NCI-H2107 treated with DMSO at 0.1 percent for 48 hours (cell line): ENCODE results near the gene TMEM59L.

Source experiments
- DNase-seq: peaks from one replicate; lab custom pipeline; 2025; ENCODE audit not compliant: unreplicated experiment; lab: John Stamatoyannopoulos, UW

Gene TMEM59L

DNA sequence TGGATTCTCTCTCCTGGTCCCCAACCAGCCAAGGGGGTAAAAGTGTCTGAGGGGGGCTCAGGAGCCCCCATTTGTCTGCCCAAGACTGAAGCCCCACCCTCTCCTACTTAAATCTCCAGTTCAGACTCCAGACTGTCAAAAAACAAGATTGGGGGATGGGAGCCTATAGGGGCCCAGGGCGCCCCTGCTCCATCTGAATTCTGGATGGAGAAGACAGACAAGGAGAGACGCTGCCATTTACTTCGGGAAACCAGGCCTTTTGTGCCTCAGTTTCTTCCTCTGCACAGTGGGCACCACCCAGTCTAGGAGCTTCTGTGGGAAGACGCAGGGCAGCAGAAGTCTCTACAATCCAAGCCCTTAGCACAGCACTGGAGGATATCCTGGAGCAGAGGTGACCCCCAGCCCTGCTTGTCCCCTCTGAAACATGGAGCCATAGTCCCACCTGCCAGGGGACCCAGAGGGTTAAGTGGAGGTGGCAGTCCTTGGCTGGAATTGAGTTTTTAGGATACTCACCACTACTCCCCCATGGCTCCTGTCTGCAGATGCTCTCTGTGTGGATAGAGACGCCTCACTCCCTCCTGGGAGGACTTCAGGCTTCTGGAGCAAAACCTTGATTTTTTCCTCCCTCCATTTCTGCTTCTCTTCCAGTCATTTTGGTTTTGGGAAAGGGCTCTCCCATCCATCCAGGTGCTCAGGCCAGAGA, 4.4 kb upstream of the TMEM59L start:
- DNase-seq = no peak

DNA sequence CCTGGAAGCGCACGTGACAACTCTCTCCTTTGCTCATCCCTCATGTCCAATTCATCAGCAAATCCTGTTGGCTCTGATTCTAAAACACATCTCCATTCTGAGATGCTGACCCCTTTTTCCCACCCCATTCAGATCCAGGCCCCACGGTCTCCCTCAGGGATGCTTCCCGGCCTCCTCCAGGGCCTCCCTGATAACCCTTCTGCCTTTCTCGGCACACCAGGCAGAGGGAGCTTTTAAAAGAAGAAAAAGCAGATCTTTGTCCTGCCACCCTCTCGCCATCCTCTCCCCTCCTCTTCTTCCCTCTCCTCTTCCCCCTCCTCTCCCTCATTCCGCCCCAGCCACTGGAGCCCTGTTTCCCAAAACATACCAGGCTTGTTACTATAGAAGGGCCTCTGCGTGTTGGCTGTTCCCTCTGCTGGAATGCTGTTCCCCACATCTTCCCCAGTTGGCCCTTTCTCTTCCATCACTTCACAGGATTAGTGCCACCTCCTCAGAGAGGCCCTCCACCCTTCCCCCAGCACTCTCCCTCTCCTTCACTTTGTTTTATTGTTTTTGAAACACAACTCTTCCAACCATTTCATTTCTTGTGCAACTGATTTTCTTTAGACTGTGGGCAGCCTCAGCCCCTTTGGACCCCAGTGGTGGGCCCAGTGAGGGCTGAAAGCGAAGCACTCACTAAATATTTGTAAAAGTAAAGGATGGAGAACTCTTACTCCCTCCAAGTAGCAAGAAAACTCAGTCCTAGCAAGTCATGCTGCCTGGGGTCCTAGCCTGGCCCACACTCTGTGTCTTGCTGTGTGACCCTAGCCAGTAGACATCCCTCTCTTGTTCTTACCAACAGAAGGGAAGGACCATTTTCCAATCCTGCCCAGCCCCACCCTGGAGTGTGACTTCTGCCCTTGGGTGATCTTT, 3.6 kb upstream of the TMEM59L start:
- DNase-seq = no peak

- no peak for DNase-seq
Measured at GRCh38 chr19:18609717-18610051, 3.0 kb upstream of the TMEM59L start.

DNA sequence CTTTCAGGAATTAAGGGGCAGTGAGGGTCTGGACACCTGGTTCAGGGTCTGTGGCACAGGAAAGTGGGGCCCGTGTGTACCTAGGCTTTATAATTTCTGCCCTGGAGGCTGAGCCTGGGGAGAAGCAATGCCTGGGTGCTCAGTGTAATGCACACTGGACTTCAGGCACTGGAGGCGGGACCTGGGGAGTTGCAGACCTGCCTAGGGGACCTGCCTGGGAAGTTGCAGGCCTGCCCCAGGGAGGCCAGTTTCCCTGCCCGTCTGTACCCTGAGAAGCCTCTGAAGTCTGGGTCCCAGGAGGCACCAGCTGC, 2.5 kb upstream of the TMEM59L start:
- no peak for DNase-seq

DNA sequence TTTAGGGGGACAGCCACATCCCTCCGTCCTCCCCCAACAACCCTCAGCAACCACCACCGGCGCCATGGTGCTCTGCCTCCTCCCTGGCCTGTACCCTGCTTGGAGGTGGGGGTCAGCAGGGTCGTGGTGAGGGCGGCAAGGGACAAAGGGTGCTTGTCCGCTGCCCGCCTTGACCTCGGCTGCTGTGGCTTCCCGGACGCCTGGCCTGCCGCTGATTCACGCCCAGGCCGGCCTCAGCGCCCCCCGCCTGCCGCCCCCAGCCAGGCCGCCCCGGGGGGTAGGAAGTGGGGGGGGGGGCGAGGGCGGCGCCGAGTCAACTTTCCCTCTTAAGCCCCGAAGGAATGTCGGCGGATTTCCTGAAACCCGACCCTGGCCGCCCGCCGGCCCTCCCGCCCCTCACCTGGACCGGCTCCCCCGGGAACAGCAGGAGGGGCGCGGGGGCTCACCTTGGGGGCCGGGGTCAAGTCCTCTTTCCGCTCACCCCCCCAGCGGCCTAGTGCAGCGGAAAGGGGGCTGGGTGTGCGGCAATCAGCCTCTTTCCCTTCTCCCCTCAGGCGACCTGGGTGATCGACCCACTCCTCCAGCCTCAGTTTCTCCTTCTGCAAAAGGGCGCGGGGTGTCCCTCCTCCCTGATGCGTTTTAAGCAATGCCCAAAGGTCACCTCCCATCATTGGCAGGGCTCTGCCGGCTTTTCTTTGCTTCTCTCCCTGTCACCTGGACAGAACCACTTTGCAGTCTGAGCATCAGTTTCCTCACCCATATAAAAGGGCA, 1.9 kb upstream of the TMEM59L start:
- no peak for DNase-seq

DNA sequence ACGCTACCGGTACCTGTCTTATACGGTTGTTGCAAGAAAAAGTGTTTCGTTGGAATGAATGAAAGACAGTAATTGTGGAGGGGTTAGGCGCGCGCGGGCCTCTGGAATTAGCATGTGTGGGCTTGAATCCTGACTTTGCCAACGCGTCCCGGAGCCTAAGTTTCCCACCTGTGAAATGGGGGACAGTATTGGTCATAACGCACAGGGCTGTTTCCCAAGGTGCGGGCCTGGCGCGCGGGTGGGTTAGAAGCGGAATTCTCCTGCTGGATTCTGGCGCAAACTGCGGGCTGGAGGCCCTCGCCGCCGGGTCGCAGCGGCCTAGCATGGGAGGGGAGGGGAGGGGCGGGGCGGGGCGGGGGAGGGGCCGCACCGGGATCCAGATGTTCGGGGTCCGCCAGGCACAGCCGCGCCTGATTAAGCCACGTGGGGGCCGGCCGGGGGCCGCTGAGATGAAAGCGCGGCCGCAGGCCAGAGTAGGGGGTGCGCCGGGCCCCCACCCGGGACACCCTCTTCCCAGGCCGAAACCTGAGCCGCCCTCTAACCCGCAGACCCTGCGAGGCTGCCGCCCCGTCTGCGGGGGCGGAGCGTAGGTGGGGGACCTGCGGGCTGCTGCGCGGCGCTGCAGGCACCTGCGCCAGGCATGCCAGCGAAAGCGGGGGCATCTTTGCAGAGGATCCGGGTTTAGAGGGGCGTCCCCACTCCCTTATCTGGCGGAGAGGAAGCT, 1.2 kb upstream of the TMEM59L start:
- no peak for DNase-seq

DNA sequence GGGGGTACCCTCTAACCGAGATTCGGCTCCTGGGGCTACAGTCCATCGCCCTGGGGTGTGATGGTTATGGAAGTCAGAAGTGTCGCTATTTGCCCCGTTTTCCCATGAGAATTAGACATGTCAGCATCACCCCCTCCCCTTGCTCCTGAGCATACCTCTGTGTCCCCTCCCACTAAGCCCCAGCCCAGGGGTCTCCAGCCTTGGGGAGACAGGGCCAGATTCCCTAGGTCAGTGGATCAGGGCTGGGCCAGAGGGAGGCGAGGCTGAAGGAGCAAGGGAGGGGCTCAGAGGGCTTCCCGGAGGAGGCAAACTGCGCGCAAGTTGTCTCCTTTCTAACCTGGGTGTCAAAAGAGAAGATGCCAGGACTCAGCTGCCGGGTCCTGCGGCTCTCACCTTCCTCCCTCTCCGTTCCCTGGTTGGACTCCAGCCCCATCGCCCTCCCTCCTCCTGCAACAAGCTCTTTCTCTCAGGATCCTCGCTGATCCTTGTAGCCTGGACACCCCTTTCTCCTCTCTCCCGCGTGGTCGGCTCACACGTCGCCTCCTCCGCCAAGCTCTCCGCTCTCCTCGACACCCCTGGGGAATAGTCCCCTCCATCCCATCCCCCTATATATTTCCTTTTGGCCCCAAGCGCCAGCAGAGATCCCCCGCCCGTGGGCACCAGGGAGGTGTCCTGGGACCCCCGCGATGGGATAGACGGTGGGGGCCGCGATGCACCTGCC, 459 bp upstream of the TMEM59L start:
- no peak for DNase-seq

DNA sequence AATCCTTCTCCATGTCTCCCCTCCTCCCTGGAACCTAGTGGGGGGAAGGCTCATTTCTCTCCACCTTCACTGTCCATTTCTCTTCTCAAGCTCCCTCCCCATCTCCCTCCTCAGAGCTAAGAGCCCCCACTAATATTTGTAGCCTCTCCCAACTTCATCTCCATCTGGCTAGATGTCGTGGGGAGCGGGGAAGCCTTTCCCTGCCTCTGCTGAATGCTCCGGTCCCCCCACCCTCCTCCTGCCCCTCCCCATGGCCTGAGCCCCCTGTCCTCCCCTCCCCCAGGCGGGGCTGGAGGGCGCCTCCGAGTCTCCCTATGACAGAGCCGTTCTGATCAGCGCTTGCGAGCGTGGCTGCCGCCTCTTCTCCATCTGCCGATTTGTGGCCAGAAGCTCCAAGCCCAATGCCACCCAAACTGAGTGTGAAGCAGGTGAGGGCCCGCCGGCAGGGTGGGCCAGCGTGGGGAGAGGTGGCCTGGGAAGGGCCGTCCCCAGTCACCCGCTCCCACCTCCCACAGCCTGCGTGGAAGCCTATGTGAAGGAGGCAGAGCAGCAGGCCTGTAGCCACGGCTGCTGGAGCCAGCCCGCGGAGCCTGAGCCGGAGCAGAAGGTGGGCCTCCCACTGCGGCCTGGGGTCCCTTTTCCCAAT, 1.0 kb downstream of the TMEM59L start:
- no peak for DNase-seq

DNA sequence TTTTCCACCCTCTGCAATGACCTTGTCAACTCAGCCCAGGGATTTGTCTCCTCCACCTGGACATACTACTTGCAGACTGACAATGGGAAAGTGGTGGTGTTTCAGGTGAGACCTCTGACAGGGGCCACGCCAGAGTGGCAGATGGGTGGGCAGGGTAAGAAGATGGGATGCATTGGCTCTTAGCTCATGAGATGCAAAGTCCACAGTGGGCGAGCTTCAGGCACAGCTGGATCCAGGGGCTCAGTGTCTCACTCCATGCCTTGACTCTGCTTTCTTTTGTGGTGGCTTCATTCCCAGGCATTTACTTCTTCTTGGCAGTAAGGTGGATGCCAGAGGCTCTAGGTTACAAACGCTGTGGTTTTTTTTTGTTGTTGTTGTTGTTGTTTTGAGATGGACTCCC, 3.4 kb downstream of the TMEM59L start:
- no peak for DNase-seq

GRCh38 chr19:18617562-18617961, 4.9 kb downstream of the TMEM59L start:
- no peak for DNase-seq

- no peak for DNase-seq
Measured at GRCh38 chr19:18618236-18618635, 5.6 kb downstream of the TMEM59L start.

DNA sequence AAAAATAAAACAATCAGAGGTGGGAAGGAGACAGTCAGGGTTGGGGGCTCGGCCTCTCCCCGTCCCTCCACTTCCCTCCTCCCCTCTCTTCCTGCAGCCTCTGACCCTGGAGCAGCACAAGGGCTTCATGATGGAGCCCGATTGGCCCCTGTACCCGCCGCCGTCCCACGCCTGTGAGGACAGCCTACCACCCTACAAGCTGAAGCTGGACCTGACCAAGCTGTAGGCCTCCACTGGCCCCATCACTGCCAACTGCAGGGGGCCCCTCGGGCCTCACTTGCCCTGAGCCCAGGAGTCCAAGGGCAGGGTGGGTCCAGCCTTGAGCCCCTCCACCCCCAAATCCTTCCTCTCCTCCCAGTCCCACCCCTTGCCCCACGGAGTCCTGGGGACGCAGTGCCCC, 7.6 kb downstream of the TMEM59L start:
- no peak for DNase-seq

DNA sequence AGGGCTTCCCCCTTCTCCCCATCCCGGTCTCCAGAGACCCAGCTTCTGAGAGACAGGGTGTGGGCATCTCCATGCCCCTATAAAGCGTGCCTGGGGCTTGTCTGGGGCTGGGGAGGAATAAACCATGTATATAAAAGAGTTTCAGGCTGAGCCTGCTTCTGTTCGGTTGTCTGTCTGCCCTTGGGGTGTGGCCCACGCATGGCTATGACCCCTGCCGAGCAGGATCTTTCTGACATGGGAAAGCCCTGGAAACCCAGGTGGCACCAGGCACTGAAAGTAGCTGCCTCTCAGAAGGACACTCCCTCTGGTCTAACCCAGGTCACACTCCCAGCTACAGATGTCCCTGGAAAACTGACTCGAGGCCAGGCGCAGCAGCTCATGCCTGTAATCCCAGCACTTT, 8.2 kb downstream of the TMEM59L start:
- DNase-seq = no peak

DNA sequence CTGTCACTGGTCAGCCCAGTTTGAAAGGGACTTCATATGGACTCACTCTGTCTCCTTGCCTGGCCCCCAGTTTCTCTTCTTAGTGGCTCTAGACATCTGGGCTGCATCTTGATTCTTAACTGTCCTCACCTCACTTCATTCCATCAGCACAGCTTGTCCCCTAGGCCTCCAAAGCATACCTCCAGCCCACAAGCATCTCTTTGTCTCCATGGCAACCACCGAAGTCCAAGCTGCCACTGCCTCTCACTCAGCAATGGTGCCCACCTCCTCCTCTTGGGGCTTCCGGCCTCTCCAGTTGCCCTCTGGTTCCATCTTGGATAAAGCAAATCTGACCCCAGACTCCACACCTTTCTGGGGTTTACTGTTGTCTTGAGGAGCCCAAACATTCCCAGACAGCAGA, 14.2 kb downstream of the TMEM59L start:
- no peak for DNase-seq

DNA sequence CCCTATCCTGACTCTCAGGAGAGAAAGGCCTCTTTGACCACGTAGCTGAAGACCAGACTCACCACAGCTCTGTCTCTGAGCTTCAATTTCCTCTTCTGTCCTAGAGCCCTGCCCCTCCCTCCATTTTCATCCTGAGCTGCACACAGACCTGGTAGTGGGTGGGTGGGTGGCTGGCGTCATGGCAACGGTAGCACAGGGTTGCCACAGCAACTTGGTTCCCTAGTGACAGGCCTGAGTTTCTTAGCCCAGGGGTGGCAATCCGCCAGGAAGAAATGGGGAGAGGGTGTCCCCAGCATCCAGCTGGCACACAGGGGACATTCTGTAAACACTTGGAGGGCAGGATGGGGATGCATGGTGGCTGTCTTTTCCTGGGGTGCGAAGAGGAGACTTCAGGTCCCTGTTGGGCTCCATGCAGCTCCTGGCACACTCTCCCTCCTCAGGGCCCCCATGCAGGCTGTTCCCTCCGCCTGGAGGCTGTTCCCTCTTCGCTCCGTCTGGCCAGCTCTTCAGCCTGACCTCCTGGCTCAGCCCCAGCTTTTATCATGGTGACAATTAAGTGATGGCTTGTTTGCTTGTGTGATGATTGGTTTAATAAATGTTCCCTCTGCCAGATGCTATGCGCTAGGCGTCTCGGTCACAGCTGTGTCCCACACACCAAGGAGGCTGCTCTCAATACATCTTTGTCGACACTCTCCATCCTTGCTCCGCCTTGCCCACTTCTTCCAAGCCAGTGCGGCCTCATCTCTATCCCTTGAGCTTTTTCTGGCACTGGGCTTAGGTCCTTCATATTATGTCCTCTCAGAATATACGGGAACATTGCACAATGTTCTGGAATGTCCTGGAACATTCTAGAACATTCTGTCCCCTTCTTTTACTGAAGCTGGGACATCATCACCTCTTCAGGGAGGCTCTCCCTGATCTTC, 16.8 kb downstream of the TMEM59L start:
- DNase-seq = no peak

- peak; percentile 16 for DNase-seq
Measured at GRCh38 chr19:18633321-18633720, 20.7 kb downstream of the TMEM59L start.

DNA sequence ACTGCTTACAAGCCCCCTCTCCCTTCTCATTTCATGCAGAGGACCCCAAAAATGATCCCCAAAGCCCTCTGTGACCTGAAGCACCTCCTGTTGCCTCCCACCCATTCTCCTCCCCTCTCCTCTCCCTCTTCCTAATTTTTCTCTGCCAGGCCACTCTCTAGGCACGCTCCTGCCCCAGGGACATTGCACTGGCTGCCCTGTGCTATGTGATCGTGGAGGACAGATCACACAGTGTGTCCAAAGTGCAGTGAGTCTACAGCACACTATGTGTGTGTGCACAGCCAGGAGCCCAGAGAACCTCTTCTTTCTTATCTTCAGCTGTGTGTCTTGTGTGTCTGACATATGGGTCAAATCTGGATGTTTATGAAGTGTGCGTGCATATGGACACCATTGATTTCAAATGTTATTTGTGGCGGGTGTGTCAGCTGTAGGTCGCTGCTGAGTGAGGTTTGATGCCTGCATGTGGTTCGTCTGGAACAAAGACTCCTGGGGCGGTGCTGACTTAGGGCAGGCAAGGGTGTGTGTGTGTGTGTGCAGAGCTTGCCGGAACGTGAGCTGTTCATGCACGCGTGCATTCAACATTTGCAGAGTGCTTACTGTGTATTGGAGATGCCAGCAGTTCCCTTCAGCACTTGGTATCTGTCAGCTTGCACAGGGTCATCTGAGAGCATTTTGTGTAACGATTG, 22.1 kb downstream of the TMEM59L start:
- peak; percentile 54 for DNase-seq

DNA sequence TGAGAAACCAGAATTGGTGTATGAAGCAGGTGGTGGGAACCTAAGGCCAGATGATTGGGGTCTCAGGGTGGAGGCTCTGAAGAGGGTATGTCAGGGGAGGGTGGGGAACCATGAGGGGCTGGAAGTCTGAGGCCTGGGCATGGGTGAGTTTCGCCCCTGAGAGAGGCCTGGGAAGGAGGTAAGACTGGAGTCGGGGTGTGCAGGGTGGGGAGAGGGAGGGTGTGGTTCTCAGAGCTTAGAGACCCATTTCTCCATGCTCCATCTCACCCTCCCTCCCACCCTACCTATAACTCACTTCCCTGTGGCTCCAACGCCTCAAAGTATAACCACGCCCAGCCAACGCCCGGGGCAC, 23.1 kb downstream of the TMEM59L start:
- DNase-seq = no peak
